HG03342 (cell line): ENCODE measurements around the gene CCL18.
"Not testable (repeated sequence)": the region's sequence is repeated elsewhere in the genome, so short reads cannot be mapped to it uniquely, and the experiment has no call there.

Experiments used
- ATAC-seq: cut with Tn5 transposase; IDR thresholded peaks from one replicate; pipeline ENCODE4 v1.9.1; 2021; ENCODE audit warnings: mild to moderate bottlenecking, moderate library complexity; ENCODE audit not compliant: unreplicated experiment

Gene CCL18

DNA sequence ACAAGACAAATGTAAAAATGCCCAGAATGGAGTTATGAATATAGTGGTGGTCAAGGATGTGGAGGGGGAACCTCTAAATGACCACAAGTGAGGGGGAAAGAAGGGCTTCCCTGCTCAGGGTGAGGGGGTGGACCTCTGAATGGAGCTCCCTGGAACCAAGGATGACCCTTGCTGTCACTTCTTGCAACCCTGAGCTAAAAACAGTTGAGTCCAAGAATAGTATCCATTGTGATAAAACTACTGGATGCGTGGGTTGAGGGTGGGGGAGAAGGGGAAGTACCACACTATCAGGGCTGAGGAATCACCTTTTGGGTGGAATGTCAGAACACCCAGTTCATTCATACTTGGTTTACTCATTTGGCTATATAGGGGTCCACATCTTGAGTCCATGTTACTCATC lies 34.9 kb downstream of the CCL18 start:
- ATAC-seq, result not testable (repeated sequence)

DNA sequence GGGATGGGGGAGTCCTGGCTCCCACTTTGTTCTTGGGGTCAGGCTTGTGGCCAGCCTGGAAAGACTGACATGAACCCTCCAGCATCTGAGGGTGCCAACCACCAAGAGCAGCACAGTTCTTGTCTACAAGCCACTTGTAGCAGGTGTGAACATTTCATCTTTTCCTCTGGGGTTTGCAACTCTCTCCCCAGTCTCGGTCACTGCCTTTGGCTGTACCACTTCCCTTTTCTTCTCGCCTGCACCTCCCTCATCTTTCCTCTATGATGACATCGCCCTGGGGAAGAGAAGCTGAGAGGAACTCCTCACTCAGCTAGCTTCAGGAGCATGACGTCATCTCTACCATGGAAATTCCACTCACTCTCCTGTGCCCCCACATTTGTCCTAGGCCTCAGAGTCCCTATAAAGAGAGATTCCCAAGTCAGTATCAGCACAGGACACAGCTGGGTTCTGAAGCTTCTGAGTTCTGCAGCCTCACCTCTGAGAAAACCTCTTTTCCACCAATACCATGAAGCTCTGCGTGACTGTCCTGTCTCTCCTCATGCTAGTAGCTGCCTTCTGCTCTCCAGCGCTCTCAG lies 39.4 kb downstream of the CCL18 start, which contains the start of gene CCL4:
Gene CCL4, plus strand, starts transcription at position 427 of the 575 bp plus-strand sequence. Its CDS starts 79 bp downstream, at position 506.
- peak; percentile 72 for ATAC-seq

DNA sequence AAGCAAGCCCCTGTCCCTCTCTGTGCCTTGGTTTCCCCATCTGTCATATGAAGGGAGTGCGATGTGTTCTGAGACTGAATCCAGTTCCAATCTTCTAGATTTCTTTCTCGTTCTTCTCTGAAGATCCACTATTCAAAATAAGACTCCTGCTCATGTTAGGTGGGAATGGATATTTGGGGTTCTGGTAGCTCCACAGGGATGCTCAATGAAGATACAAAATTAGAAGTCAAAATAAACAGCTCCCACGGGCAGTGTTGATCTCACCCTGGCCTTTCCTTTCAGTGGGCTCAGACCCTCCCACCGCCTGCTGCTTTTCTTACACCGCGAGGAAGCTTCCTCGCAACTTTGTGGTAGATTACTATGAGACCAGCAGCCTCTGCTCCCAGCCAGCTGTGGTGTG lies 40.2 kb downstream of the CCL18 start:
- ATAC-seq, result not testable (repeated sequence)

DNA sequence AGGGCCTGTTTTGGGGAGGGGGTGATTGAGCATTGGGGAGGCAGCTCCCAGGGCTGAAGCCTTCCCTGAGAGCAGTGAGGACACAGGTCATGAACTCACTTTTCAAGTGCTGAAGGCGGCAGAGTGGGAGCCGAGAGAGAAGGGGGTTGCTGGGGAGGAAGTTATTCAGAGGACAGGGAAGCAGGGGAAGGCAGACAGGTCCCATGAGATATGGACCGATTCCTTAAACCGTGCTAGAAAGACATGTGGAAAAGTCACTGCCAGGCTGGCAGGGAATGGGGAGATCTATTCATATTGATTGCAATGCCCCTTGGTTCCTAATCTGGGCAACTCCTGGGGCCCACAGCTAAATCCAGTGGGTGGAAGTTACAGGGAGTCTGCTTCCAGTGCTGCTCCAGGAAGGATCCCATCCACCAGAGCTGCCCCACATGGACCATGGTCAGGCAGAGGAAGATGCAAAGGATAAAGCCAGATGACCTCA lies 40.7 kb downstream of the CCL18 start:
- ATAC-seq, result no peak

DNA sequence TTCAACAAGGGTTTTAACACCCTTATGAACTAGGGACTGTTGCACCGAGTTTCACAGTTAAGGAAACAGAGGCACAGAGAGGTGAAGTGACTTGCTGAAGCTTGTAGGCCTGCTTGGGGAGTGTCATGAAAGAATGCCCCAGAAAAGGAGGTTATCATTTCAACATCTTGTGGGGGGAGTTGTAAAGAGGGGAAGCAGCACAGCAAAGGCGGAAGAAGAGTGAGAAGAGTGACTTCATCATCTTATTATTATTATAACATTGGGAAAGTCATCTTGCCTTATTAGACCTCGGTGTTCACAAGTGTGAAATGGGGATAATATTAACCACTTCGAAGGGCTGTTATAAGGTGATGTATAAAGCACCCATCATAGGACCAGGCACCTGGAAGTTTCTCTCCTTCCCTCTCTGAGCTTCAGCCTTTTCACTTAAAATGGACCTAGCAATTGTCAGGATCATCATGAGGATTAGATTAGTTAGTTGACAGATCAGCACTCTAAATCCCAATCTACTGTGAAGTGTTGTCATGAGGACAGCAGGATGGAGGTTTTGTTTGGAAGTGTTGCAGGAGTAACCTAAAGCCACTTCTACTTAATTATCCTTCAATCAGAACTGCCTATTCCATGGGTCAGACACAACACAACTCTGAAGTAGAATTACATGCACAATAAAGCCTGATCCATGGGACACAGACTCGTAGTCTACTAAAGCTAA lies 41.9 kb downstream of the CCL18 start:
- ATAC-seq, result no peak

DNA sequence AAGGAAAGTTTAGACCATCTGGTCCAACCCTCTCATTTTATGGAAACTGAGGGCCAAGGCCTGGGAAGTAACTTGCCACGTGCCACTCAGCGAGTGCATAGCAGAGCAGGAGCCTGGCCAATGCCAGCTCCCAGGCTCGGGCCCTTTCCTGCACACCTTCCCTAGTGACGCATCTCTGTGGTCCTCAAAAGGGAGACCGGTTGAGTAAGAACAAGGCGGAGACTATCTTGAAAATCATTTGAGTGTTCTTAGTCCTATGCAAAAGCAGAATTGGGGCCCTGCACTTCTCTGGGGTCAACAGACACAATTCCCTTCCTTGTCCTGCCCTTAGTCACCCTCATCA lies 42.4 kb downstream of the CCL18 start:
- no peak for ATAC-seq

DNA sequence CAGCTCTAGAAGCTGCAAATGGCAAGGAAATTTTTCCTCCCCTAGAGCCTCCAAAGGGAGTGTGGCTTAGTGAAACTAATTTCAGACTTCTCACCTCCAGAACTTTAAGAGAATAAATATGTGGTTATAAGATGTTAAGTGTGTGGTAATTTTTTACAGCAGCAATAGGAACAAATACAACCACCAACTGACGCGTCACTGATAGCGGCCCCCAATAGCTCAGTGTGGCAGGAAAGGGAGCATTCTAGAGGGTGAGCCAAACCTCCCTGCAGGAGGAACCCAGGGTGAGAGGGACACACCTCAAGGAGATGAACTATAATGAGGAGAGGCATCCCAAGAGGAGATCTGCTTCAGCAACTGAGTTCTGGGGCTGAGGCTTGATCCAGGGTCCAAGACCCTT lies 43.6 kb downstream of the CCL18 start:
- no peak for ATAC-seq

DNA sequence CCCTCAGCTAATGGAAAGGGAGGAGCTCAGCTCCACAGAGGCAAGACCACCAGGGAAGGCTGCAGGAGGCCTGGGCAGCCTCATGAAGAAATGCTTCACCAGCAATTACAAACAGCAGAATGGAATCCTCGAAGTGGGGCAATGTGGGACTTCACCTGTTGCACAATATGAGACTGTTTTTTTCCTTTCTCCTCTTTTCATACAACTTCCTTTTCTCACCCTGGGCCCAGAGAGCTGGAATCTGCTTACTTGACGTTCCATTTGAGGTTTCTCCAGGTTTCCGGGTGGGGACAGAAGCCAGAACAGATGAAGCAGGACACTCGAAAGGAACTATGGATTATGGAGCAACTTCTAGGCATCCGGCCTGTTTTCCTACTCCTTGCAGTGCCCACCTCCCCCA lies 44.2 kb downstream of the CCL18 start:
- ATAC-seq, result not testable (repeated sequence)

DNA sequence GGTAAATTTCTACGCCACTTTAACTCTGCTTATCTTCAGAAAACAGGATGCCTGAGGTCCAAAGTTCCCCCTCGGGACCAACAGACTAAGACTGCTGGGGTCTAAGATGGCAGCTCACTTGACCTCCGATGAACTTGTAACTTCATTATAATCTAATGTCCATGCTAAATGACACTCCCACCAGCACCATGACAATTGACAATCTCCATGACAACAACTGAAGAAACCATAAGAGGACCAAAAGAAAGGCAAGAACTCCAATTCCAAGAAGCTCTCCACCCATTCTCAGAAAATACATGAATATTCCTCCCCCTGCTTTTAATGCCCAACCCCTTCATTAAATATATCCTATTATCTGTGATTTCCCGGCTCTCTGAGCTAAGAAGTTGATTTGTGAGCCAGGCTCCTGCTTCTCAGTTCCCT lies 47.0 kb downstream of the CCL18 start:
- ATAC-seq, result no peak

DNA sequence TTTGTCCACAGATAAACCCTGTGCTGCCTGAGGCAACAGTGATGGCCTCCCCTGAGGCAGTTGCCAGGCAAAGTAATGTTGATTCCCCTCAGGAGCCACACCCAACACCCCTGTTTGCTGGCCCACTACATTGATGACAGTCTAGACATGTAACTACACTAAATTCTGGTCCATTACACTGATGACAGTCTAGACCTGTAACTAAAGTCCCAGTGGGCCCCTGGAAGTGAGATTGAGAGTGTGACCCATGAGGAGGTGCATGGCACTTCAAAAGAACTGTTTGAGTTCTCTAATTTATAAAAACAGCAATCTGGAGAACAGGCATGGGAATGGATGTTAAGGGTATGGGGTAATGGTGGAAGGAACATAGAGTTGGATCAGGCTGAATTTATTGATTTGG lies 48.5 kb downstream of the CCL18 start:
- no peak for ATAC-seq

DNA sequence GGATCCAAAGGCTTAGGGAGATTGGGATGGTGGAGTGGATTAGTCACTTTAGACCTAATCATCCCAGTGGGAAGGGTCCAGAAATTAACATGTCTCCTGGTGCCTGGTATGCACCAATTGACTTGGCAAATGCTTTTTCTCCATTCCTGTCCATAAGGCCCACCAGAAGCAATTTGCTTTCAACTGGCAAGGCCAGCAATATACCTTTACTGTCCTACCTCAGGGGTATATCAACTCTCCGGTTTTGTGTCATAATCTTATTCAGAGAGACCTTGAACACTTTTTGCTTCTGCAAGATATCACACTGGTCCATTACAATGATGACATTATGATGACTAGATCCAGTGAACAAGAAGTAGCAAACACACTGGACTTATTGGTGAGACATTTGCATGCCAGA lies 49.1 kb downstream of the CCL18 start:
- ATAC-seq, result not testable (repeated sequence)

DNA sequence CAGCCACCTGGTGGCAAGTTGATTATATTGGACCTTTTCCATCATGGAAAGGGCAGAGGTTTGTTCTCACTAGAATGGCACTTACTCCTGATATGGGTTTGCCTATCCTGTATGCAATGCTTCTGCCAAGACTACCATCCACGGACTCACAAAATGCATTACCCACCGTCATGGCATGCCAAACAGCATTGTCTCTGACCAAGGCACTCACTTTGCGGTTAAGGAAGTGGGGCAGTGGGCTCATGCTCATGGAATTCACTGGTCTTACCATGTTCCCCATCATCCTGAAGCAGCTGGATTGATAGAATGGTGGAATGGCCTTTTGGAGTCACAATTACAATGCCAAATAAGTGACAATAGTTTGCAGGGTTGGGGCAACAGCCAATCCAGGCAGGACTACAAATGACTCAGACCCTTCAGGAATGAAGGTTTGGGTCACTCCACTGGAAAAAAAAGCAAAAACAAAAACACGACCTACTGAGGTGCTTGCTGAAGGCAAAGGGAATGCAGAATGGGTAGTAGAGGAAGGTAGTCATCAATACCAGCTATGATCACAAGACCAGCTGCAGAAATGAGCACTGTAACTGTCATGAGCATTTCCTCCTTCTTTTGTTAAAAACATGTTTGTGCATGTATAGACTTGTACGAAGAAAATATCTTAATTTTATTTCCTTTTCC lies 51.0 kb downstream of the CCL18 start:
- ATAC-seq, result not testable (repeated sequence)

DNA sequence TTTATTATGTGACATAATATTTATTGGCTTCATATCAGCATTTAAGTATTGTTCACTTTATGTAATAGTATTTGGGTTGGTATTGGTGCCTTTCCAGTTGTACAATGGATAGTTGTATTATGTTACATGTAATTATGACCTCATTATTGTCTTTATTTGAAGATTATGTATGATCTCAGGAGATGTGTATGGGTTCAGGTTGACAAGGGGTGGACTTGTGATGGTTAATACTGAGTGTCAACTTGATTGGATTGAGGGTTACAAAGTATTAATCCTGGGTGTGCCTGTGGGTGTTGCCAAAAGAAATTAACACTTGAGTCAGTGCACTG lies 51.5 kb downstream of the CCL18 start:
- not testable (repeated sequence) for ATAC-seq

DNA sequence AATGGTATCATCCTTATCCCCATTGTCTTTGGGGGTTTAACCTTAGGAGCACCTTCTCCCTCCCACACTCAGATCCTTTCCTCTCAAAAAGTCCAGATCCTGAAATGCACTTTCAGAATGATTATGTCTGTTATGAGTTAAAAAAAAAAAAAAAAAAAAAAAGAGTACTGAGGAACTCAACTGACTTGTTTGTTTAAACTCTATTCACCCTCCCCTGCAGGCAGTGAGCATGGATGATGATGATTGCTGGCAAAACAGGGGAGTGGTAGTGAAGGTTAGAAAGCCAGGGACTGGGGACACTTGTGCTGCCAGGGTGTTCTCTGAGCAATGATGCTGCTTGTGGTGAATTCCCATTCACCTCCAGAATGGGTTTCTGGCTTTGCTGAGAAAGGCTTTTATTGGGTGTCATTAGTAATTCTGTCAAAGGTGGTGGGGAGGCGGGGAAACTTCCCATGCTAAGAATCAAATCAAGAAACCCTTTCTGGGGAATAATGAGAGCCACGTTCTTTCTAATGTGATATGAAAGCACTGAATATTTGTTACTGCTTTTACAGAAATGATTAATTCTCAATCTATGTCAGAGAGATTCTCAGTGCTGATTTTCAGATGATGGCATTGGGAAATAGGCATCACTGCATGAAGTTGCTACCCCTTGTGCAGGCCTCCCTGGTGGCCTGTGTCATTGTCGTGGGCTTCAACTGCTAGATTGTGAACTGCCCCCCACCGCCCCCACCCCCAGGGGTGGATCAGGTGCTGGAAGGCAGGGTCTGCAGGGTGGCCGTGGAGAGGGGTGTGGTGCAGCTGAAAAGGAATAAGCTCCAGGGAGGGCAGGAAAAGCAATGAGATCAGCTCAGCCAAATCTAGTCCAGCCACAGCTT lies 53.7 kb downstream of the CCL18 start:
- no peak for ATAC-seq

DNA sequence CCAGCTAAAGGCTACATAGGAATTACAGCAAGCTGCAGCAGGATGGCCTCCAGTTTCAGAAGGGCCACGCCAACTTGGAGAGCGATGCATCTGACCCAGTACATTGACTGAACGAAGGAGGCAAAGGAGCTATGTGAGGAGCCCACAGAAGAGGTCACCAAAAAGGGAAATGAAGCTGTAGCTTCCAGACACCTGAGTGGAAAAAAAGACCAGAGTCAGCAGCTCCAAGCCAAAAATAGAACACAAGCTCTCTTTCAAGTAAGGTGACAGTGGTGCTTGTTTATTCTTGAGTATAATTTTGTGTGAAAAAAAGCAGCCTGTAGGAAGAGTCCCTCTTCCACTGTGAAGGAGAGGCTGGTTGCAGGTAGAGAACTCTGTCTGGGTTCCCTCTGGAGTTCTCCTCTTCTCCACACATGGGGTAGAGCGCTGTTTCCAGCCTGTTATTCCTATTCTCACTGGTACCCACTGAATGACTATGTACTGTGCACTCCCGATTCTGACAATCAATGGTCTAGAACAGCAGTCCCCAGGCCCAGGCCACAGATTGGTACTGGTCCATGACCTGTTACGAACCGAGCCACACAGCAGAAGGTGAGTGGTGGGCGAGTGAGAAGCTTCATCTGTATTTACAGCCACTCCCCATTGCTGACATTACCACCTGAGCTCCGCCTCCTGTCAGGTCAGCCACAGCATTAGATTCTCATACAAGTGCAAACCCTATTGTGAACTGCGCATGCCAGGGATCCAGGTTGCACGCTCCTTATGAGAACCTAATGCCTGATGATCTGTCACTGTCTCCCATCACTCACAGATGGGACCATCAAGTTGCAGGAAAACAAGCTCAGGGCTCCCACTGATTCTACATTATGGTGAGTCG lies 54.6 kb downstream of the CCL18 start:
- no peak for ATAC-seq

DNA sequence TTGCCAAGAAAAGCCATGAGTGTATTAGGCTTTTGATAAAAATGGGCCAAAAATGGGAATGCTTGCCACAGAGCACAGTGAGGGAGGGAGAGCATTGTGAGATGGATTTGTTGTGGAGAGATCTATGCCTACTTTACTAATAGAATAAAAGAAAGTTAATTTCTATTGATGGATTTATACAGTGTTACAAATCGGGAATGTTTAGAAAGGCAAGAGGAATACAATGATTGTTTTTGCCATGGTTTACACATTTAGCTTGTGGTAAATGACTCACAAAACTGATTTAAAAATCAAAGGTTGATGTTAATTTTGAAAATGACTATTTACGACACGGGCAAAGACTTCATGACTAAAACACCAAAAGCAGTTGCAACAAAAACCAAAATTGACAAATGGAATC lies 56.1 kb downstream of the CCL18 start:
- ATAC-seq, result no peak

DNA sequence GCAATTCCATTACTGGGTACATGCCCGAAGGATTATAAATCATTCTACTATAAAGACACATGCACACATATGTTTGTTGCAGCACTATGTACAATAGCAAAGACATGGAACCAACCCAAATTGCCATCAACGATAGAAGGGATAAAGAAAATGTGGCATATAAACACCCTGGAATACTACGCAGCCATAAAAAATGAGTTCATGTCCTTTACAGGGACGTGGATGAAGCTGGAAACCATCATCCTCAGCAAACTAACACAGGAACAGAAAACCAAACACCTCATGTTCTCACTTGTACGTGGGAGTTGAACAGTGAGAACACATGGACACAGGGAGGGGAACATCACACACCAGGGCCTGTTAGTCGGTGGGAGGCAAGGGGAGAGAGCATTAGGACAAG lies 57.0 kb downstream of the CCL18 start:
- not testable (repeated sequence) for ATAC-seq
